Mucosa of rectum (tissue), 2 donors: ENCODE measurements around the gene SLC9A9.

Source experiments
- H3K27ac ChIP-seq, 2 donors: one replicate each; pipeline ENCODE4 v1.7.0; 2013; ENCODE audit warnings: inconsistent platforms in 2 of 2, low read depth in 2 of 2, low read length in 2 of 2
- H3K27me3 ChIP-seq, 2 donors: one replicate each; pipeline ENCODE4 v1.7.0; 2013; ENCODE audit warnings: low read length in 2 of 2; ENCODE audit not compliant: control insufficient read depth in 2 of 2, insufficient read depth in 2 of 2
- H3K36me3 ChIP-seq, 2 donors: one replicate each; pipeline ENCODE4 v1.7.0; 2013; ENCODE audit warnings: low read length in 2 of 2; ENCODE audit not compliant: control insufficient read depth in 2 of 2, insufficient read depth in 2 of 2
- H3K4me1 ChIP-seq, 2 donors: one replicate each; pipeline ENCODE4 v1.7.0; 2013; ENCODE audit warnings: low read length in 2 of 2, mild to moderate bottlenecking in 1 of 2; ENCODE audit not compliant: control insufficient read depth in 2 of 2, insufficient read depth in 2 of 2
- H3K4me3 ChIP-seq, 2 donors: one replicate each; pipeline ENCODE4 v1.7.0; 2013; ENCODE audit warnings: low read length in 2 of 2
- H3K9ac ChIP-seq, 2 donors: one replicate each; pipeline ENCODE4 v1.7.0; 2013; ENCODE audit warnings: low read length in 2 of 2, low read depth in 1 of 2, mild to moderate bottlenecking in 1 of 2
- H3K9me3 ChIP-seq, 2 donors: one replicate each; pipeline ENCODE4 v1.7.0; 2013; ENCODE audit warnings: low read length in 2 of 2; ENCODE audit not compliant: control insufficient read depth in 2 of 2
- donor health status: healthy.
- donor health status: Normal muscosa, but diverticular disease.

The SLC9A9 gene

DNA sequence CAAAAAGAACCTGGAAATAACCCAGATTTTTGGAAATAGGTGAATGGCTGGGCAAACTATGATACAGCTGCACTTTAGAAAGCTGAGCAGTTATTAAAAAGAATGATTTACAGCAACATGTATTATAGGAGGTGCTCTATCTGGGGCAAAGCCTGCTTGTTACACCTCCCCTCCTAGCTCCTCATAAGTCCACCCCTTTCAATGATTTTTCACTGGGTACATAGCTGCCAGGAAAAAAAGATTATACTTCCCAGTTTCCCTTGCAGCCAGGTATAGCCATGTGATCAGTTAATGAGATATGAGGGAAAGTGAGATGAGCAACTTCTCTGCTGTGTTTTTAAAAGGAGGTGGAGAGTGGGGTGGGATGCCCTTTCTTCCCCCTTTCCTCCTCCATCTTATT lies 631.0 kb downstream of the SLC9A9 start:
- Histone ChIP-seq H3K9ac (no peak overlapping the region), H3K4me3 (no peak overlapping the region), H3K27ac (no peak overlapping the region)

DNA sequence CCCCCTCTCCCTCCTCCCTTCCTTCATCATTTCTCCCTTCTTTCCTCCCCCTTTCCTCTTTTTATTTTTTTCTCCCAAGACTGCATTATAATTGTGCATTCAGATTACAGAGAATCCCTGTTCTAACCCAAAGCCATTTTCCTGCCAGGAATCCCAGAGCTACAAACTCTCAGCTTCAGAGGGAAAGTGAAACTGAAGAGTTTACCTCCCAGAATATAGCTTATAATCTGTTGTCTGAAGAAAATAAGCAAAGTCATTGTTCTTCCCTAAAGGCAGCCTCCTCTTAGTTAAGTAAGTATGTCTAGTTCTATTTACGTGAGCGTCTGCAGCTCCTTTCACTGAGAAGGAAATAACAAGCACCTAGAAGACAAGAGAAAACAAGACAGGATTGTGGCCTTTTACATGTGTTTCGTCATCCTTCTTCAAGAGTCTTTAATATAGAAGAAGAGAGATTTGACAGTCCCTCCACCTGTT lies 631.5 kb downstream of the SLC9A9 start:
- H3K4me3 ChIP-seq: no peak overlapping the region
- H3K36me3 ChIP-seq: no peaks in the 10 kb centered on the region
- H3K4me1 ChIP-seq: no peaks in the 10 kb centered on the region
- no peaks in the 10 kb centered on the region for H3K27me3 ChIP-seq
- H3K27ac ChIP-seq: no peak overlapping the region
- no peaks in the 10 kb centered on the region for H3K9me3 ChIP-seq
- no peak overlapping the region for H3K9ac ChIP-seq

More for the DNA sequence above, 631.0 kb downstream of the SLC9A9 start:
- no peaks in the 10 kb centered on the region for H3K36me3 ChIP-seq
- no peaks in the 10 kb centered on the region for H3K27me3 ChIP-seq
- no peaks in the 10 kb centered on the region for H3K9me3 ChIP-seq
- no peaks in the 10 kb centered on the region for H3K4me1 ChIP-seq
